ENCODE data around the gene POFUT2. TPM values are rescaled to one million over a fixed set of nuclear protein-coding genes. Genes with fewer than 3 reads are reported as not detected.

The POFUT2 gene
- total RNA-seq, 1 donor from 2014 or later = 9.0 TPM

DNA sequence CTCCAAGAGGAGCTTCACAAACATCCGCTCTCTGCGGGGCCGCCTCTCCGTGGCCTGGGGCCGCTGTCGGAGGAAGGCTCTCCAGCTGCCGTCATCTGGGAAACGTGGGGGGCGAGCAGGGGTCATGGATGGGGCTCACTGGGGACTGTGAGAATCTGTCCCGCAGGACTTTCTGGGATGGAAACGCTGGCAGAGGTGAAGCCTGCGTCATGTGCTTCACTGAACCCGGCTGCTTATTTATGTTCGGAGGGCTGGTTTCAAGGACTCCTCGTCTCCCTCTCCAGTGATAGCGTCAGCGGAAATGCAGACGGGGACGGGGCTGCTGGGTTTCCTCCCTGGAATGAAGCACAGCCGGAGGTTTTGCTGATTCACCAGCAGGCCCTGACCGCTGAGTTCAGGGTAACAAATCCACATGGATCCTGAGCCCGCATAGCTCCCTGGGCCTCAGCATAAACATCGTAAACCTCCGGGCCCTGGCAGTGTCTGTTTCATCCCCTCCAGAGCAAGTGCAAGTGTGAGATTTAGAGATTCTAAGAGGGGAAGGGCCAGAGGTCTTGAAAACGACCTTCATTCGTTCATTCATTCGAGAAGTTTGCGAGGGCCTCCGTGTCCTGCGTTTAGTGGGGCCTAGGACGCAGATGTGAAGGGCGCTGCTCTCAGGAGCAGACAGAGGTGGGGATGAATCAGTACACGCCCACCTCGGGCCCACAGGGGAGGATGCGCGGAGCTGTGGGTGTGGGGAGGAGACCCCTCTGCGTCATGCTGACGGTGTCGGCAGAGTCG is 7.0 kb upstream of the POFUT2 start:
- H3K36me3 ChIP-seq (ENCODE audit: control insufficient read depth, insufficient read depth, low read length) = no peaks in the 10 kb centered on the region
- FAIRE-seq (no peak), DNase-seq (ENCODE audit: low read depth) (peak; percentile 13)
- no peaks in the 10 kb centered on the region for H3K27me3 ChIP-seq (ENCODE audit: control insufficient read depth, insufficient read depth, low read length)
- no peak overlapping the region for H3K4me3 ChIP-seq (ENCODE audit: low read depth, low read length)
- no peak for TF ChIP-seq CTCF (IDR thresholded peaks at IDR 0.05; ENCODE audit: insufficient read depth, low read length, severe bottlenecking)

DNA sequence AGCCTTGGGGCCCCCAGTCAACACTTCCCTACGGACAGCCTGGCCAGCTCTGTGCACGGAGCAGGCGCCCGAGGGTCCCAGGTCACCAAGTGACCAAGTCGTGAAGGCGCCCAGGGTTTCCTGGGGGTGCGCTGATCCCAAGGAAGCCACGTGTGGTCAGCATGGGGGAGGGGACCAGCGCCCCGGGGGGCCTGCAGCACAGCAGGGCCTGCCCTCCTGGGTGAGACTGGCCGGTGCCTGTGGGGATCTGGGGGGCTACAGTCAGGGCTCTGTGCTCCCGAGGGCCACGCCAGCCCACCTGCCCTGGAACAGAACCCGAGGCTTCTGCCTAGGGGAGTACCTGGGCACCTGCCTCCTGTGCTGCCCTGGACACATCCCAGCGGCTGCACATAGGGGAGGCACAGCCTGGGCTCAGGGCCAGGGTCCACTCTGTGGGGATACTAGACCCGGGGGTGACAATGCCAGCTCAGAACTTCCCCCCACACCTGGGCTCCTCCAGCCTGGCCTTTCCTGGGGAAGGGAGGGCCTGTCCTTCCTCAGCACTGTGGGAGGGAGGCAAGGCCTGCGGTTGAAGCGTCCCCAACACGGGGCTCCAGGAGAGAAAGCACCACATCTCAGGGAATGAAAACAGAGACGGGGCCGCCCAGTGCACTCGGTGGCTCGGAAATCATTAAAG is 6.2 kb upstream of the POFUT2 start:
- Histone ChIP-seq H3K27me3 (ENCODE audit: control insufficient read depth, insufficient read depth, low read length) (no peaks in the 10 kb centered on the region), H3K36me3 (ENCODE audit: control insufficient read depth, insufficient read depth, low read length) (no peaks in the 10 kb centered on the region), H3K4me3 (ENCODE audit: low read depth, low read length) (no peak overlapping the region)
- DNase-seq (ENCODE audit: low read depth) (no peak), FAIRE-seq (no peak)
- no peak for TF ChIP-seq CTCF (IDR thresholded peaks at IDR 0.05; ENCODE audit: insufficient read depth, low read length, severe bottlenecking)

DNA sequence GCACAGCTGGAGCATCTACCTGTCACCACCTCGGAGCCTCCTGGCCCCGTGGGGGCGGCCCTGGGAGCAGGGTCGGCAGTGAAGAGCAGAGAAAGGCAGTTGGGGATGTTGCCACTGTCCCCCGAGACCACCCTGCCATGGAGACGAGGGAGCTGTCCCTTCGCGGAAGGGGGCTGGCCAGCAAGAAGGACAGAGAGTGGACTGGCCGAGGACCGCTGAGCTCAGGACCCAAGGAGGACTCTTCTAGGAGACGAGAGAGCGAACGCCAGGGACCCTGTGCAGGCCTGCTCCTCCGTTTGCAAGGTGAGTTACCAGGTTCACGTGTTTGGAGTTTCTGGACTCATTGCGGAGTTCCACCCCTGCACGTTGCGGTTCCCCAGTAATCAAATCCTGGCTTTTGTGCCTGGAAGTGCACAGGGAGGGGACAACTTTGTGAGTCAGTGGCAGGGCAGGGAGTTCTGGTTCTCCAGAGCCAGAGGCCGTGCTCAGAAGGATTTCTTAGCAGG is 5.6 kb upstream of the POFUT2 start:
- no peak for TF ChIP-seq CTCF (IDR thresholded peaks at IDR 0.05; ENCODE audit: insufficient read depth, low read length, severe bottlenecking)
- no peak overlapping the region for H3K4me3 ChIP-seq (ENCODE audit: low read depth, low read length)
- H3K36me3 ChIP-seq (ENCODE audit: control insufficient read depth, insufficient read depth, low read length) = no peaks in the 10 kb centered on the region
- H3K27me3 ChIP-seq (ENCODE audit: control insufficient read depth, insufficient read depth, low read length) = no peaks in the 10 kb centered on the region
- no peak for FAIRE-seq
- no peak for DNase-seq (ENCODE audit: low read depth)

GRCh38 chr21:45292399-45293219 is 4.9 kb upstream of the POFUT2 start:
- FAIRE-seq = no peak
- Histone ChIP-seq H3K27me3 (ENCODE audit: control insufficient read depth, insufficient read depth, low read length) (no peaks in the 10 kb centered on the region), H3K4me3 (ENCODE audit: low read depth, low read length) (no peak overlapping the region), H3K36me3 (ENCODE audit: control insufficient read depth, insufficient read depth, low read length) (no peaks in the 10 kb centered on the region)
- peak; percentile 33 for DNase-seq (ENCODE audit: low read depth)
- TF ChIP-seq CTCF (IDR thresholded peaks at IDR 0.05; ENCODE audit: insufficient read depth, low read length, severe bottlenecking) = peak; percentile 96

DNA sequence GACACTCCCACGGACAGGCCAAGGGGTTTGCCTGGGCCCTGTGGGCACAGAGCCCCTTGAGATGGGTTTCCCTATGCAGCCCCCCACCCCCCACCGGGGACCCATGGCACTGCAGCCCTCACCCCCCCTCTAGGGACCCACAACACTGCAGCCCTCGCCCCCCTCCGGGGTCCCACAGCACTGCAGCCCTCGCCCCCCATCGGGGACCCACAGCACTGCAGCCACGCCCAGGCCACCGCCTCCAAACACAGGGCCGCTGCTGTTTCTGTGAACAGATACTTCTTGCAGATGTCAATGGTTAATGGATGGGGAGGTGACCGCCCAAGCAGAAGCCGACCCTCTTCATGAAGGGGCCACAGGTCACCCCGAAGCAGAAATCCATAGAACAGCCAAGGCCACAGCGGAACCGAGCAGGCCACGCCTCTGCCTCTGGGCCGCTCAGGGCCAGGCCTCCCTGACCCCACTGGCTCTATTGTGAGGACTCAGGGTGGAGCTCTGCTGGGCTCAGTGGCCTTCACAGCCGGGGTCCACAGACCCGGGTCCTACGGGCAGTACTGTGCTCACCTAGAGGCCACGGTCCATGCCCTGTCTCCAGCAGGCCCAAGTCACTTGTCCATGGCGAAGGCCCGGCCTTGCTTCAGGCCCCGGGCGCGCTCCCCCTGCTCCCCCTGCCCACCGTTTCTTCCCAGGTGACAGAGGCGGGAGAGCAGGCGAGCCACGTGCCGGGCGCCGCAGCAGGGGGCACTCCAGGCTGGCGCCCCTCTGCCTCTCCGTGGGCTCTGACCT is 4.1 kb upstream of the POFUT2 start:
- Histone ChIP-seq H3K36me3 (ENCODE audit: control insufficient read depth, insufficient read depth, low read length) (no peaks in the 10 kb centered on the region), H3K4me3 (ENCODE audit: low read depth, low read length) (no peak overlapping the region), H3K27me3 (ENCODE audit: control insufficient read depth, insufficient read depth, low read length) (no peaks in the 10 kb centered on the region)
- FAIRE-seq (no peak), DNase-seq (ENCODE audit: low read depth) (no peak)
- TF ChIP-seq CTCF (IDR thresholded peaks at IDR 0.05; ENCODE audit: insufficient read depth, low read length, severe bottlenecking) = no peak

Data from bronchial epithelial cell (primary cell).